ENCODE measurements around the gene TIE1.

- peak; percentile 24 for TF ChIP-seq POLR2A (IDR thresholded peaks at IDR 0.05; ENCODE audit: low read depth, low read length)
- TF ChIP-seq GATA2 (IDR thresholded peaks at IDR 0.05; ENCODE audit: insufficient read depth, insufficient read length, low read depth, low read length), result no peak
- TF ChIP-seq CTCF (IDR thresholded peaks at IDR 0.05; ENCODE audit: extremely low read depth in 1 of 2, insufficient read depth in 1 of 2, low read depth in 1 of 2, low read length in 2 of 2), result no peak
- no peak for TF ChIP-seq MAX (IDR thresholded peaks at IDR 0.05; ENCODE audit: insufficient read depth, insufficient read length)
- TF ChIP-seq JUN (IDR thresholded peaks at IDR 0.05; ENCODE audit: borderline replicate concordance, insufficient read depth, insufficient read length, low read depth), result no peak
- no peak for TF ChIP-seq EZH2 (IDR thresholded peaks at IDR 0.05; ENCODE audit: borderline replicate concordance, low read depth, low read length, severe bottlenecking)
- TF ChIP-seq POLR2AphosphoS5 (IDR thresholded peaks at IDR 0.05; ENCODE audit: insufficient read depth, low read depth, low read length), result no peak
These were observed 24.6 kb downstream of the TIE1 start for GRCh38 chr1:43325381-43325780.
